Activated CD4-positive, alpha-beta T cell treated with anti-CD3 and anti-CD28 coated beads, Interleukin-2, amount 50 U/mL, for 24 hours (primary cell): ENCODE results near the gene ADGRG2.
"Not testable (repeated sequence)": the region's sequence is repeated elsewhere in the genome, so short reads cannot be mapped to it uniquely, and the experiment has no call there.

Experiments used
- DNase-seq, 2 donors: peaks; one replicate each; pipeline ENCODE4 v3.0.0-alpha.2; 2020; ENCODE audit warnings: low read depth in 1 of 2, low spot score in 1 of 2

ADGRG2 gene

DNA sequence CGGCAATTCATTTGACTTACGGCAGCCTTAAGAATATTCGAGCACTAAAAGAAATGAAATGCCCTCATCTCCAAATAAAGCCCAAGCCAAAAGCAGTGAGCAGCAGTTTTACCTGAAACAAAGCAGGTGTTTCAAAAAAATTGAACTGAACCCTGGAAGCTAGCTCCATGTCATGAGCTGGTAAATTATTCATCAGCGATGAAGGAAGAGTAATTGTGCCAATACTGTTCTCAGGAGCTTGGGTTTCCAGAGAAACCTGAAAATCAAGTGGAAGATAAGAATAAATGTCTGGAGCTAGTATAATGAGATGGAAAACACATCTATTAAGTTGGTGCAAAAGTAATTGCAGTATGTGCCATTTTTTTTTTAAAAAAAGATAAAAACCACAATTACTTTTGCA lies 114.4 kb downstream of the ADGRG2 start:
- no peak for DNase-seq

DNA sequence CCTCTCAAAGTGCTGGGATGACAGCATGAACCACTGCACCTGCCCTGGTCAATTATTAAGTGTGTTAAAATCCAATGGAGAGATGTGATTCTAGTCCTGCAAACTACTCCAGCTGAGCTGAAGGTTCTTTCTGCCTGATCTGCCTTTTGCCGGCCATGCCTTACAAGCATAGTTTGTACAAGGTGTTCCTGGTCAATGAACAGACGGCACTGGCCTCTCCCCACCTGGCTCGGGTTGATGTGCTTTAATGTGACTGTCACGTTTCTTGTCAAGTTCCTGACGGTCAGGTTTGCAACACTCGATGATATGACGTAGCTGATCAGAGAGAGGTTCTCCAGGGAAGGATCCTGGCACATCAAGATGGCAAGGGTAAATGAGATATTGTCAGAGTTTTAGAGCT lies 115.3 kb downstream of the ADGRG2 start:
- DNase-seq: no peak

DNA sequence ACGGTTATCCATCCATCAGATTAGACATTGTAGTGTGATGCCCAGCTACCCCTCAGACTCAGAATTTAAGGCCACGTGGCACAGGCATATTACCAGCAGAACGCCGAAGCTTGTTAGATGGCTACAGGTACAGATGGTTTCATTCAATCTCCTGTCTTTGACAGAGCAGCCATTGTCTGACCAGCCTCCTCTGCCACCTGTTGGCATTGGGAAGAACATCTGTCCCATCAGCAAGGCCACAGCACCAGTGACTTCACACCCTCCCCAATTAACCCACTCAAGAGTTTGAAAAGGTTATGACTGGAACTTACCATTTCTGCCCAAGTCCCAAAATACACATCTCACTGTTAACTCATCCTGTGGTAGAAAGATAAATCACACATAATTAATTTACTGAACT lies 116.4 kb downstream of the ADGRG2 start:
- DNase-seq: no peak

DNA sequence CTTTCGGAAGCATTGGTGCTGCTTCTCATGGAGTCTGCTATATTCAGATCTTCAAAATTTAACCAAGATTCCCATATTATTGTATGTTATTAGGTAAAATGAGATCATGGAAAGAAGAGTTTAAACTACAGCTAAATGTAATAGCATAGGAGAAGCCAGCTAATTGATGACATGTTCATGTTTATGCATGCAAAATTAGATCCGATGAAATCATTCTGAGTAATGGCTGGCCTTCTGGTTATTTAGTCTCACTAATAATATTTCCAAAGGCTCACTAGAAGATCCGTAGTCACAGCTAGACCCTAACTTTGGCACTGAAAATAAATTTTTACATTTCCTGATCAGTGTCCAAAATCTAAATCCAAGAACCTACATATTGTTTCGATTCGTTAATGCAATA lies 118.5 kb downstream of the ADGRG2 start:
- DNase-seq: no peak

DNA sequence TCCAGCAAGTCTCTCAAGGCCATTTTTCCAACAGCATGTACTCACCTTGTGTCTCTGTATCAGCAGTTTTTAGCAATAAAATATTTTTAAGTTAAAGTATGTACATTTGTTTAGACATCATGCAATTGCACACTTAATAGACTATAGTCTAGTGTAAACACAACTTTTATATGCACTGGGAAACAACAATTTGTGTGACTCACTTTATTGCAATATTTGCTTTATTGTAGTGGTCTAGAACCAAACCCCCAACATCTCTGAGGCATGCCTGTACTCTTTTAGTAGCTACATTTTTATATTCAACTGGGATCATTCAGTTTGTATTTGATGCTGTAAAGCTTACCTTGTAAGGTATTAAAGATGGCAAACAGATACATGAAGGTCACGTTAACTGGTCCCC lies 123.6 kb downstream of the ADGRG2 start:
- DNase-seq: no peak

DNA sequence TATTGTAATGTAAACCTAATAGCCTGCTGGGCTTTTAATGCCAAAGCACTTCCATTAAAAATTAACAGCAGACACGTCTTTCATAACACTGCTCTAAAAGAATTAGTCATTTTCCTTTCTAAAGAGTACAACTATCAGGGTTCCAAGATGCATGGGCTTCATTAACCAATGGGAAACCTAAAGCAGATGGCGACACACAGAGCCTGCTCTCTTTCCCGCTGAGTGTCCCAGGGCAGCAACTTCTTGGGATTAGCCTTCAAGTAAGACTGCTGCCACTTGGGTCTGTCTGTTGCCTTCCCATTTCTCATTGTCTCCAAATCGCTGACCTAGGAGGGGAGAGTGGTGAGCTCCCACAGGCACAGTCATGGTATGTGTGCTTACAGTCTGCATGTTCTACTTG lies 124.4 kb downstream of the ADGRG2 start:
- no peak for DNase-seq

DNA sequence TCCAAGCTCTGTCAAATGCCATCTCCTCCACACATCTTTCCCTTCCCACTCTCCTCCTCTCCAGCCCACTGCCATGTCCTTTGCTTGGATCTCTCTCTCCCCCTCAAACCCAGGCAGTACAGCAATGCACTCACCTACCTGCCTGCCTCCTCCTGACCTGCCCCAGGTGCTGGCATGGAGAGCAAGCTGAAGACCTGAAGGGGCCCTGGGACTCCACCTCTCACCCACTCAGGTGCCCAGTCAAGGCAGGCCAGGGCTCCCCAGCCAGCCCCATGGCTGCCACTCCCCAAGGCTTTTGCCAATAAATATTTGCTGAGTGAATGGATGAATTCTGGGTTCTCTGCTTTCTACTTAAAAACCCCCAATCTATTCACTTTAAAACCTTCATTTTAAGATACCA lies 125.7 kb downstream of the ADGRG2 start:
- no peak for DNase-seq

DNA sequence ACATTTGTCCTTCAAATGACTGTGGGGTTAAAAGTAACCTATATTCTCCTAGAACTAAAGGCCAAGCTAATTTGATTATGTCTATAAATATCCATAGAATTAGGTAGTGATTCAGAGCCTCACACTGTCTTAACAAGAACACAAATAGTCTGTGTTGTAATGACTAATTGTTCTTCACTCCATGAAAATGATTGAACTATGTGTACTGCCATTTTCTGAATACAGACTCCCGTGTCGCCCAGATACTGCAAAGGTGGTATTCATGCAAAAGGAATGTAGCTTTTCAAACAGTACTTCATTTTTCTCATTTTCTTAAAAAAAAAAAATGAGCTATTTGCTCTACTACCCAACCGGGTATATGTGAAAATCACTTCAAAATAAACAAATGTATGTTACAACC lies 127.0 kb downstream of the ADGRG2 start:
- DNase-seq: no peak

DNA sequence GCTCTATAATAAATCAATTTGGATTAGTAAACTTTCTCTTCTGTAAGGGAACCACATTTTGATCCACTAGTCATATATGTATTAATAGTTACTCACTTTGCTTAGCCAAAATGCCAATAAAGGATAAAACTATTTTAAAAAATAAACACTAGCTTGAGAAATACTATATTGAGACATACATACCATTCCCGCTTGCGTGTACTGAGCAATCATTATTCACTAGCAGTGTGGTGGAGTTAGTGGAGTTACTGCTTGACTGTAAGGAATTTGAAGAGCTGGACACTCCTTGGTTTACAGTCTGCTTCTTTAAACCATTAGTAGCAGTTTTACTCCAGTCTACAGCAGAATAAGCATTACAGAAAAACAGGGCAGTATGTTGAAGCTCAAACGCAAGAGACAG lies 127.6 kb downstream of the ADGRG2 start:
- DNase-seq: no peak

DNA sequence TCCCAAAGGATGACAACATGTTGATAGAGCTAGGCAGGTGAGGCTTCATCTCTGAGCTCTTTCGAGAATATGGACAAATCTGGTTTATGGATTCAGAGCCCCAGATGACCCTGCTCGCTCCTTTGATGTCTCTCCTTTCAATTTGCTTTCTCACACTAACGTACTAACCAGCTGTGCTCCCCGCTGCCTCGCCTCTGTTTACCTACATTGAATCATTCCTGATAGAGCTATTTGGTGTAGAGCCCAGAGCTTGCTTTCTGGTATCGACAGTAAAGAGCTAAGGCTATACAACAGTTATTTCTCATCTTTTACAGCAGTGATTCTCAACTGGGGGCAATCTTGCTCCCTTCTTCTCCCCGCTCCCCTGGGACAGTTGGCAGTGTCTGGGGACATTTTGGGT lies 129.4 kb downstream of the ADGRG2 start:
- no peak for DNase-seq

DNA sequence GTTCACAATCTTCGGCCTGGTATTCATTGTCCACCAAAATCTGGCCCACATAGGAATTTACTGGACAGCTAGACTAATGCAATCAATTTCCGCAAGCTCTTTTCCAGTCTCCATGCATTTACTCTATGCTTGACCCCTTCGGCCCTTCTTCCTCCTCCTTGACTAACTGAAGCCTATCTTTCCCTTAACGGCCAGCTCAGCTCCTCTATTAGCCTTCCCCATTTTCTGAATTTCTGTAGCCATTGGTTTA lies 137.2 kb downstream of the ADGRG2 start:
- no peak for DNase-seq

DNA sequence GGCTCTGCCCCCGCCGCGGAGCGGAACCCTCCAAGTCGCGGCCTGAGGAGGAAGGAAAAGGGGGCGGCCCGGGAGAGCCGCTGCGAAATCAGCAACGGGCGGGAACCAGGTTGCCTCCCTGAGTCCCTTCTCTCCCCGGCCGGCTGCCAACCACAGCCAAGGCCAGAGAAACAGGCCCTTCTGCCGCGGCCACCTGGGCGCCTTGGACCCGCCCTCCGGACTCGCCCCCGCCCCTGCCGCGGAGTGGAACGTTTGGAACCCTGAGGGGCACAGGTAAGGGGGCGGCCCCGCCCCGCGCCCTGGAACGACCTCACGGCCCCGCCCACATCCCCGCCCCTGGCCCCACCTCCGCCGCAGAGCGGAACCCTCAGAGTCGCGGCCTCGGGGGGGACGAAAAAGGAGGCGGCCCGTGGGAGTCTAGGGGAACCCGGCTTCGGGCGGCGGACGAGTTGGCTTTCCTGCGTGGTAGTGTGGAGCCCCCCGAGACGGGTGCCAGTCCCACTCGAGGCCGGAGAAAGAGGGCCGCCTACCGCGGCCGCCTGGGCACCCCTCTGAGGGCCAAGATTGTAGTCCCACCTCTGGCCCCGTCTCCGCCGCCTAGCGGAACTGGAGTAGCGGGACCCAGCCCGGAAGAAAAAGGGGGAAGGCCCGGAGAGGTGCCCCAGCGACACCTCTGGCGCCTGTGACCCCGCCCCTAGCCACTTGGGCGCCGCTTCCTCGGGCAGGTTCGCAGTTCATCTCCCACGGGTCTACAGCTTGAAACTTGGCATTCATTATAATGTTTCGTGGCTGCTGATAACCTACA lies 137.7 kb downstream of the ADGRG2 start:
- peak; percentile 68 to 77 for DNase-seq

DNA sequence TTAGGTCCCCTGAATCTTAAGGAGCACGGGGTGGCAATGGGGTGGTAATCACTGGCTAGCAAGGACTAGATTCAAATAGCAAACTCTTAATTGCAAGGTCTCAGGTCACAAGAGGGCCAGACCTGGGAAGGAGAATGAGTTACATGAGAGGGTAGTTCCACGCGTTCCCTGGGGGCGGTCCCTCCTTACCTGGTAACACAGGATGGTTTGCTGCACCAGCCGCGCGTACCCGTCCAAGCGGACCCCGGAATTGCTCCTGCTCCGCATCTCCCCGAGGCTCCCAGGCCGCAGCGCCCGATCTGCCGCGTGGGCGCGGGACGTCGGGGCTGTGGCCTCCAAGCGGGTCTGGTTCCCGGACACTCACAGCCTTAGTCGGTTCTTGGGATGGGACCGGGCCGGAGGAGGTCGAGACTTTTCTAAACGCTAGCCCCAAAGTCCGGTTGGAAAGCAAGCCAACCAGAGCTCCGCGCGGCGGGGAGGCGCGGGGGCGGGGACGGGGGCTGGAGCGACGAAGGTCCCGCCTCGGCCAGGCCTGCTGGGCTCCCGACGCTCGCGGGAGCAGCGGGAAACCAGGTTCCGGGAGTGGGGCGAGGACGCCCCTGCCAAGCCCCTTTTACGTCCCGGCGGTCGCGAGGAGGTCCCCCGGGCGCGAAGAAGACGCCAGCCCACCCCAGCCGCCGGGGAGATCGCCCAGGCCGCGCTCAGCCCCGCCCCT lies 138.4 kb downstream of the ADGRG2 start, which contains the start of gene PHKA2:
PHKA2 (minus strand) TSS at position 449 of the 715 bp plus-strand sequence; CDS start at position 267, 182 bp downstream.
- peak in 1 of 2 donors; percentile 4 for DNase-seq

DNA sequence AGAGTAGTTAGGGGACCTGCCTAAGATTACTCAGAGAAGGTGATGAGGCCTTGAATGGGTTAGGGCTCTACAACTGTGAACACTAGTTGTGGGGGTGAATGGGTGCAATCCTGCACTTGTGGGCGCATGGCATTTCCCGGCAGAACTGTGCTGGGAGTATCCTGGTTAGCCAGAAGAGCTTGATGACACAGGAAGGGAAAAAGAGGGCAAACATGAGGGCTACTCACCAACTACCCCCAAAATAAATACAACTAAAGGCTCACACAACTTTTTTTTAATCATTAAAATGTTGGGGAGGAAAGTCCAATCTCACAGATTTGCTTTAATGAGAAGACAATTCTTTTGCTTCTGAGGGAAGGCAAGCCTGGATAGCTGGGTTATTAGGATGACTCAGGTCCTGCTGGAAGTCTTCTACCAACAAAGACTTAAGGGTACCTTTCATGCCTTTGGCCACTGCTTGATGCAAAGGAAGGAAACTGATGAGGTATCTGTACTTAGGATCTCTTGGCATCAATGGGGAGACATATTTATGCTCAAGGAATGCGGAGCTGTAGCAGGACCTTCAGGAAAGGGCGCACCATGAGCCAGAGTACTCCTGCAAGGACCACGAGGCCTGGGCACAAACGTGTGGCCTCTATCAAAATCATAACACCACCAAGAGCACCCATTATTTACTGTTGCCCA lies 141.0 kb downstream of the ADGRG2 start:
- no peak for DNase-seq

DNA sequence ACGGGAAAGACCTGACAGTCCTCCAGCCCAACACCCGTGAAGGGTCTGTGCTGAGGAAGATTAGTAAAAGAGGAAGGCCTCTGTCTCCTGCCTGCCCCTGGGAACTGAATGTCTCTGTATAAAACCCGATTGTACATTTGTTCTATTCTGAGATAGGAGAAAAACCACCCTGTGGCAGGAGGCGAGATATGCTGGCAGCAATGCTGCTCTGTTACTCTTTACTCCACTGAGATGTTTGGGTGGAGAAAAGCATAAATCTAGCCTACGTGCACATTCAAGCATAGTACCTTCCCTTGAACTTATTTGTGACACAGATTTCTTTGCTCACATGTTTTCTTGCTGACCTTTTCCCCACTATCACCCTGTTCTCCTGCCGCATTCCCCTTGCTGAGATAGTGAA lies 142.0 kb downstream of the ADGRG2 start:
- DNase-seq: not testable (repeated sequence)

DNA sequence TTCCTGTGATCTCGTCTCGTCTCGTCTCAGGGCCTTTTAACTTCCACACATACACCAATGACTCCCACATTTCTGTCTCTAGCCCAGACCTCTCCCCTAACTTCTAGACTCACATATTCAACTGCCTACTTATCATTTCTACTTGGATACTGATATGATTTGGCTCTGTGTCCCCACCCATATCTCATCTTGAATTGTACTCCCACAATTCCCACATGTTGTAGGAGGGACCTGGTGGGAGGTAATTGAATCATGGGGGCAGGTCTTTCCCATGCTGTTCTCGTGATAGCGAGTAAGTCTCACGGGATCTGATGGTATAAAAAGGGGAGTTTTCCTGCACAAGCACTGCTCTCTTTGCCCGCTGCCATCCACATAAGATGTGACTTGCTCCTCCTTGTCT lies 147.3 kb downstream of the ADGRG2 start:
- no peak for DNase-seq

DNA sequence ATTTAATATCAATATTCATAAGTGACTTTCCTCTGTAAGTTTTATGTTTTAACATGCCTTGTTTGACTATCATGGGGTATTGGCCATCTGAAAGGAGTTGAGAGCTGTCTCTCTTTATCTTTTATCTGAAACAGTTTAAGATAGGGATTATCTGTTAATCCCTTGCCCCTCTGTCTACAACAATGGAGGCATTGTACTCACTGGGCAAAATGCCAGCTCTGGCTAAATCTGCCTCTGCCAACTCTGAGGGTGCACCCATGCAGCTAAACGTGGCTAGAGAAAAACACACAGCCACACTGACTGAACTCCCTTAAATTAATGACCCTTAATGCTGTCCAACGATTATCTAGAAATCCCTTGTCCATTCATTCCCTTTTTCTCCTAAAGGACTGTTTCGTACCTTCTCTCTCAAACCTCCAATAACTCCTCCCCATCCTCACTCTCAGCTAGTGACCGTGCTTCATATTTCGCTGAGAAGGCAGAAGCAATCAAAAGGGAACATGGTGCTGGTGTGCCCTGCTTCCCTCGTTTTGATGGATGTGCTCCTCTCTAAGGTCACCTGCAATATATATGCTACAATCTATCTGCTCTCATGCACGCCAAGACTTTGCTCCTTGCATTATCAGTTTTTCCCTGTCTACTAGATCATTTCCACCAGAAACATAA lies 148.6 kb downstream of the ADGRG2 start:
- no peak for DNase-seq

DNA sequence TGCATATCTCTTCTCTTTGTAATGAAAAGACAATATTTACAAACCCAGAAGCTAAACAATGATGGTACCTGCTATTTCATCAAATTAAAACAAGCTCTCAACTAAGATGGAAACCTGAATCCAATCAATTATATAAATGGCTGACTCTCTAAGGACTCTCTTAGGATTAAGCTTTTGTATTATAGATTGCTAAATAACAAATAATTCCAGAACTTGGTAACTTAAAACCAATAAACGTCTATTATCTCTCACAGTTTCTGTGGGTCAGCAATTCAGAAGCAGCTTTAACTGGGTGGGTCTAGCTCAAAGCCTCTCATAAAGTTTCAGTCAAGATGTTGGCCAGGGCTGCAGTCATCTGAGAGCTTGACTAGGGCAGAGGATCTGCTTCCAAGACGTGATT lies 150.8 kb downstream of the ADGRG2 start:
- DNase-seq: no peak

DNA sequence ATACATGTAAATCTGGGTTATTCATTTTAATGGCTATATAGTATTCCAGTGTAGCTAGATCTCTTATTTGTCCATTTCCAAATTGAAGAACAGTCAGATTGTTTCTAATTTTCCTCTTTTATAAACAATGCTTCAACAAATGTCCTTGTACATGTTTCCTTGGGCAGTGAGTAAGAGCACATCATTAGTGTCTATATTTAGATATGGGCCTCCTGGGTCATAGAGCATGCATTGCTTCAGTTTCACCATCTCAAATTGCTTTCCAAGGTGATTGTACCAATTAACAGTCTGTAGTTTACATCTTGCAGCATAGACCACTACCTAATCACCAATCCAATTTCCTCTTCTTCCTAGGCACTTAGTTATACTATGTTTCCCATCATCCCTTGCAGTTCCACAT lies 151.8 kb downstream of the ADGRG2 start:
- DNase-seq: no peak

DNA sequence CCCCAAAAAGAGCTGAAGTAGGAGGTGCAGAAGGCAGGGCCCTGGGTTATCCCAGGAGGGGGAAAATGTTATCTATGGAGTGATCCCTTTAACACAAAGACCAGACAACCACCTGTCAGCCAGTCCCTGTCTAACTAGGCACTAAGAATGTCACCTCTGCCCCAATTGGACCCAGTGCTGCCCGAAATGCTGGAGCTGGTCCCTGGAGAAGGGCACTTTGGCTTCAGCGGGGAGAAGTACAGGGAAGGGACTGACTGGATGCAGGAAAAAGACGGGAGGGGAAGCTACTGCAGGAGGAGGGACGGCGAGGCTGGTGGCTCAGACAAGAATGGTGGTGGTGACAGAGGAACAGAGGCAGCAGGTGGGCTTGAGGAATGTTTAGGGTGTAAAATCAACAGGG lies 155.6 kb downstream of the ADGRG2 start:
- DNase-seq: no peak

DNA sequence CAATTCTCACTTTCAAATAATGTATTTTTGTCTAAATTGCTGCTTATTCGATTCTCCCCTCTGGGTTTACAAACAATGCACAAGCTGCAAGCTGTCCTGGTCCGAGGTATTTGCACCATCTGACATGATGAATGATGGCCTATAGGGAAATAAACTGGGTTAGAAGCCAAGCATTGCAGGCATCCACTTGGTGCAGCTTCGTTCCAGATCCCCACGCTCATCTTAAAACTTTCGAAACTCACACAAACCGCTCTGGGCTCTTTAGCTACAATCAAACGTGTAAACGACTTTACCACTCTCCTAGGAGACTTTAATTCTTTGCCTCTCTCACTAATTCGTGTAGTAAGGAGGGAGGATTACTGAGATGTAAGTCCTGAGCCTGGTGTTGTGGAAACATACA lies 157.4 kb downstream of the ADGRG2 start:
- no peak for DNase-seq

DNA sequence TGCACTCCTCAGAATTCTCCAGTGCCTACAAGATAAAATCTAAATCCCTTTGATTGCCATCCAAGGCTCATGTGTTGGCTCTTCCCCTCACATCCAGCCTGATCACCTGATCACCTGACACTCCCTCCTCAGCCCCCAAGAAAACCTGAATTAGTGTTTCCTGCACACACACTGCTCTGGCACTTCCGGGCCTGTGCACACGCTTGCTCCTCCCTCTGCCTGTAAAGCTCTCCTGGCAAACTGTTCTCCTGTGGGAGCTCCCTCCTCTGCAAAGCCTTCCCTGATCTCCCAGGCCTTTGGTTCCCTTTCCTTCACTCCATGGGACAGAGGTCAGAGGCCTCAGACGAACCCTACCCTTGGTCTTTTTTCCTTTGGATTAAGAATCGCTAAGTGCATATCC lies 158.2 kb downstream of the ADGRG2 start:
- no peak for DNase-seq
